HepG2 (cell line): Measurements from ENCODE around the gene GLRX5. TPM values are rescaled to one million over a fixed set of nuclear protein-coding genes. Genes with fewer than 3 reads are reported as not detected.

Experiments used
- ATAC-seq: fragments of 200-7000 bp; cut with Tn5 transposase; 3 replicates; pipeline ENCODE4 v1.9.1; 2020; ENCODE audit warnings: mild to moderate bottlenecking, moderate library complexity
- BruUV-seq: library from RNA; stranded (reverse); fragments of 400-500 nt; replicated peaks from 2 replicates; lab custom pipeline; 2021; lab: Mats Ljungman, UMichigan
- CTCF ChIA-PET: fragments of 300-600 bp; formaldehyde crosslinking; extraction: SDS; loops from one replicate; lab custom pipeline; 2021; ENCODE audit warnings: low total read pairs, inconsistent platforms, low intra/inter-chr PET ratio; lab: Yijun Ruan, JAX
- POLR2A ChIA-PET: fragments of 350-600 bp; sonication (Branson Sonifier 250); formaldehyde crosslinking; loops from one replicate; lab custom pipeline; 2020; ENCODE audit warnings: antibody characterized with exemption, inconsistent platforms; lab: Yijun Ruan, JAX
- DNase-seq: peaks from one replicate; pipeline ENCODE4 v3.0.0-alpha.2; 2015; ENCODE audit warnings: low spot score
- FAIRE-seq: peaks from 3 replicates; lab custom pipeline; 2011; peaks lifted over from hg19 to GRCh38; lab: Jason Lieb, UNC
- H2AFZ ChIP-seq: one replicate; pipeline ENCODE4 v1.6.1; 2011; ENCODE audit warnings: low read length, inconsistent platforms
- H3K27ac ChIP-seq: fragments of 300-600 bp; 3 replicates; pipeline ENCODE4 v1.8.0; 2011; ENCODE audit warnings: mixed run types, mild to moderate bottlenecking, mixed read lengths, low read length, inconsistent platforms; ENCODE audit not compliant: insufficient read depth; ENCODE audit errors: extremely low read length
- H3K27me3 ChIP-seq, 2 experiments: fragments of 200-600 bp in 1 of 2; 2 replicates in 1 of 2; 3 replicates in 1 of 2; pipeline versions ENCODE4 v1.6.0 to v1.8.0; 2011; ENCODE audit warnings: low read length in 2 of 2, mild to moderate bottlenecking in 2 of 2, moderate library complexity in 2 of 2, inconsistent platforms in 1 of 2; ENCODE audit not compliant: insufficient read depth in 2 of 2, control insufficient read depth in 1 of 2
- H3K36me3 ChIP-seq, 2 experiments: fragments of 200-600 bp in 1 of 2; replicated peaks in 1 of 2; 2 replicates in 1 of 2; 3 replicates in 1 of 2; pipeline versions ENCODE4 v1.5.1 to v1.8.0; 2011; ENCODE audit warnings: low read length in 2 of 2, inconsistent platforms in 1 of 2; ENCODE audit not compliant: insufficient read depth in 2 of 2, control insufficient read depth in 1 of 2
- H3K4me1 ChIP-seq: 2 replicates; pipeline ENCODE4 v1.5.1; 2012; ENCODE audit warnings: low read length, inconsistent platforms; ENCODE audit not compliant: insufficient read depth
- H3K4me2 ChIP-seq: 2 replicates; pipeline ENCODE4 v1.6.0; 2011; ENCODE audit warnings: low read depth, low read length, inconsistent platforms
- H3K4me3 ChIP-seq, 3 experiments: fragments of 200-600 bp in 1 of 3; sonication (generic), shearing (Covaris generic) in 1 of 3; replicated peaks in 1 of 3; 2 replicates each; pipeline ENCODE4 v1.5.1; 2011 to 2016; ENCODE audit warnings: low read length in 3 of 3, inconsistent platforms in 2 of 3, low read depth in 2 of 3, mild to moderate bottlenecking in 2 of 3, control low read depth in 1 of 3, mixed read lengths in 1 of 3; ENCODE audit not compliant: insufficient read depth in 1 of 3
- H3K79me2 ChIP-seq: one replicate; pipeline ENCODE4 v1.6.1; 2011; ENCODE audit warnings: low read length, inconsistent platforms; ENCODE audit not compliant: insufficient read depth
- H3K9ac ChIP-seq: 2 replicates; pipeline ENCODE4 v1.6.0; 2011; ENCODE audit warnings: mild to moderate bottlenecking, low read depth, low read length, inconsistent platforms; ENCODE audit not compliant: insufficient read depth
- H3K9me3 ChIP-seq: 2 replicates; pipeline ENCODE4 v1.5.1; 2012; ENCODE audit warnings: mild to moderate bottlenecking, low read length
- H4K20me1 ChIP-seq: 2 replicates; pipeline ENCODE4 v1.6.0; 2011; ENCODE audit warnings: inconsistent platforms, mild to moderate bottlenecking, low read length, moderate library complexity; ENCODE audit not compliant: insufficient read depth
- ATAD3A ChIP-seq: sonication (generic); formaldehyde crosslinking; IDR thresholded peaks from 2 replicates; pipeline ENCODE4 v1.4.0; 2020; ENCODE audit warnings: missing genetic modification reagents
- ZNF224 ChIP-seq: sonication (generic); formaldehyde crosslinking; IDR thresholded peaks from 2 replicates; pipeline ENCODE4 v1.5.0; 2020; ENCODE audit warnings: mild to moderate bottlenecking, missing genetic modification reagents
- ZNF281 ChIP-seq: sonication (generic); formaldehyde crosslinking; IDR thresholded peaks from 2 replicates; pipeline ENCODE4 v1.4.0; 2020; ENCODE audit warnings: missing genetic modification reagents, borderline replicate concordance
- ZNF850 ChIP-seq: sonication (generic); formaldehyde crosslinking; conservative IDR thresholded peaks from 2 replicates; pipeline ENCODE4 v1.9.0; 2021; ENCODE audit warnings: mild to moderate bottlenecking, missing genetic modification reagents
- WGBS: methylation state at CpG from one replicate; pipeline ENCODE4 v1.1.6; 2017; ENCODE audit warnings: low lambda C conversion rate; 5-methylcytosine and 5-hydroxymethylcytosine counted together
- in situ Hi-C: cut with HindIII; loops from 2 replicates; pipeline ENCODE4 v1.10.0; 2017; ENCODE audit warnings: low pct_unique_long_range_greater_than_20kb; ENCODE audit not compliant: extremely low pct_ligation_motif_present
- intact Hi-C: fragments of 100-400 bp; cut with micrococcal nuclease; formaldehyde crosslinking; loops from one replicate; pipeline ENCODE4 v1.10.0; 2022; ENCODE audit not compliant: unreplicated experiment
- polyA plus RNA-seq, 8 experiments: library from polyadenylated mRNA; depleted of rRNA in 3 of 8; stranded (reverse) in 7 of 8; unstranded in 1 of 8; fragments of >200 nt; fragmentation: Illumina TruSeq in 4 of 8; extraction: Trizol in 4 of 8; gene quantifications; 2 replicates each; pipeline versions ENCODE4 v1.2.1 to v1.2.3, GENCODE V29; 2011 to 2016; ENCODE audit warnings: low read depth in 4 of 8, missing spikeins in 1 of 8, mixed read lengths in 1 of 8; ENCODE audit not compliant: insufficient read depth in 1 of 8
- total RNA-seq, 5 experiments: library from RNA; depleted of rRNA; stranded (reverse); fragments of >200 nt; fragmentation: Illumina TruSeq; extraction: Trizol; gene quantifications; 2 replicates each; pipeline ENCODE4 v1.2.3, GENCODE V29; 2016; ENCODE audit warnings: low read depth in 1 of 5

The GLRX5 gene
- total and polyA plus RNA-seq, 2 of the 13 experiments (the other 11 are each of a cell fraction or from before 2014, with no cell fraction given): 122 to 146 TPM

- no peak for TF ChIP-seq ATAD3A
- TF ChIP-seq ZNF224 (CRISPR knock-in tag): no peak
- no peak for TF ChIP-seq ZNF281 (CRISPR knock-in tag)
Measured at GRCh38 chr14:95490727-95491451, 44.0 kb upstream of the GLRX5 start (continued).

- Histone ChIP-seq H3K9me3 (no peaks in the 10 kb centered on the region), H3K4me2 (no peak overlapping the region), H3K27ac (no peak overlapping the region), H3K4me1 (peaks cover 60% of the 10 kb centered on the region), H3K9ac (no peak overlapping the region), H3K36me3 (no peaks in the 10 kb centered on the region; a peak in 1 of 5 replicates), H4K20me1 (no peaks in the 10 kb centered on the region), H2AFZ (no peak overlapping the region), H3K27me3 (no peaks in the 10 kb centered on the region), H3K79me2 (peaks cover 4% of the 10 kb centered on the region), H3K4me3 (no peak overlapping the region)
- BruUV-seq: no TSS peak
- 91% methylated on average over 2 of the region's 2 CpGs for WGBS
- DNase-seq (no peak), FAIRE-seq (no peak), ATAC-seq (no peak)
- no peak for TF ChIP-seq ZNF850
- CTCF ChIA-PET: no interaction called here
- intact Hi-C loops: no loop called here
- in situ Hi-C loops: no loop called here
- POLR2A ChIA-PET: no interaction called here
Measured at GRCh38 chr14:95491936-95492608, 42.8 kb upstream of the GLRX5 start.
